Ishikawa (cell line): ENCODE measurements around the gene GCH1.

Experiments
- CEBPB ChIP-seq: IDR thresholded peaks from 2 replicates; pipeline ENCODE4 v1.6.1; 2012
- CREB1 ChIP-seq: IDR thresholded peaks from 2 replicates; pipeline ENCODE4 v1.6.1; 2012; ENCODE audit warnings: low read depth
- RAD21 ChIP-seq: IDR thresholded peaks from 2 replicates; pipeline ENCODE4 v1.6.1; 2012; ENCODE audit warnings: low read depth
- TEAD4 ChIP-seq: IDR thresholded peaks from 2 replicates; pipeline ENCODE4 v1.6.1; 2012
- ZBTB7A ChIP-seq: IDR thresholded peaks from 2 replicates; pipeline ENCODE4 v1.6.1; 2012; ENCODE audit warnings: low read depth
- TF ChIP-seq, protein P1 (sequence below): IDR thresholded peaks from 2 replicates; pipeline ENCODE4 v1.6.1; 2012

DNA sequence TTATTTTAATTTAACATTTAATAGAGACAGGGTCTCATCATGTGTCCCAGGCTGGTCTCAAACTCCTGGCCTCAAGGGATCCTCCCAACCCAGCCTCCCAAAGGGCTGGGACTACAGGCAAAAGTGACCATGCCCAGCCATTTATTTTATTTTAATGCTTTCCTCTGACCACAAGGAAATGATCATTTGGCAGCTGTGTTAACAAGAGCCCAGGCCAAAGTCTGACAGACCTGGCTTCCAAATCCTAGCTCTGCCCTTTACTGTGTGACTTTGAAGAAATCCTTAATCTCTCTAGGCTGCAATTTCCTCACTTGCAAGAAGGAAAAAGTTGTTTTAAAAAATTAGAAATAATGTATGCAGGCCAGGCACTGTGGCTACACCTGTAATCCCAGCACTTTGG lies 16.7 kb upstream of the GCH1 start:
- TF ChIP-seq, protein P1, sequence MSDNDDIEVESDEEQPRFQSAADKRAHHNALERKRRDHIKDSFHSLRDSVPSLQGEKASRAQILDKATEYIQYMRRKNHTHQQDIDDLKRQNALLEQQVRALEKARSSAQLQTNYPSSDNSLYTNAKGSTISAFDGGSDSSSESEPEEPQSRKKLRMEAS: no peak
- no peak for TF ChIP-seq TEAD4
- TF ChIP-seq CEBPB: no peak
- no peak for TF ChIP-seq ZBTB7A
- TF ChIP-seq CREB1: no peak
- no peak for TF ChIP-seq RAD21
